Germinal center (tissue), 1 donor: ENCODE results near the gene KHDRBS2.
A peak's percentile ranks its signal among the peaks of the same experiment; 100 is the strongest.
"Not testable (repeated sequence)": the region's sequence is repeated elsewhere in the genome, so short reads cannot be mapped to it uniquely, and the experiment has no call there.

Source experiments
- DNase-seq: peaks from one replicate; pipeline ENCODE4 v3.0.0; 2012; ENCODE audit warnings: mixed read lengths, low spot score

KHDRBS2 gene

GRCh38 chr6:61867635-61868034 is 418.4 kb downstream of the KHDRBS2 start:
- DNase-seq: no peak

GRCh38 chr6:61857541-61857940 is 428.5 kb downstream of the KHDRBS2 start:
- DNase-seq: no peak

- no peak for DNase-seq
These were observed 444.1 kb downstream of the KHDRBS2 start for GRCh38 chr6:61841958-61842357.

- no peak for DNase-seq
These were observed 450.8 kb downstream of the KHDRBS2 start for GRCh38 chr6:61835237-61835636.

GRCh38 chr6:61833176-61833755 is 452.8 kb downstream of the KHDRBS2 start:
- DNase-seq: no peak

GRCh38 chr6:61817716-61818115 is 468.3 kb downstream of the KHDRBS2 start:
- no peak for DNase-seq

- no peak for DNase-seq
These were observed 476.0 kb downstream of the KHDRBS2 start for GRCh38 chr6:61810047-61810446.

- DNase-seq: peak; percentile 7
These were observed 476.9 kb downstream of the KHDRBS2 start for GRCh38 chr6:61809004-61809595.

GRCh38 chr6:61787998-61788397 is 498.0 kb downstream of the KHDRBS2 start:
- no peak for DNase-seq

GRCh38 chr6:61769446-61769845 is 516.6 kb downstream of the KHDRBS2 start:
- DNase-seq: not testable (repeated sequence)

GRCh38 chr6:61755739-61756138 is 530.3 kb downstream of the KHDRBS2 start:
- DNase-seq: no peak

- no peak for DNase-seq
These were observed 534.0 kb downstream of the KHDRBS2 start for GRCh38 chr6:61751986-61752385.

- no peak for DNase-seq
These were observed 540.0 kb downstream of the KHDRBS2 start for GRCh38 chr6:61745994-61746393.

- DNase-seq: no peak
These were observed 574.2 kb downstream of the KHDRBS2 start for GRCh38 chr6:61711849-61712248.

- no peak for DNase-seq
These were observed 597.9 kb downstream of the KHDRBS2 start for GRCh38 chr6:61688165-61688564.

- DNase-seq: no peak
These were observed 603.5 kb downstream of the KHDRBS2 start for GRCh38 chr6:61682562-61682961.

- no peak for DNase-seq
These were observed 606.4 kb downstream of the KHDRBS2 start for GRCh38 chr6:61679625-61680024.

- DNase-seq: no peak
These were observed 610.3 kb downstream of the KHDRBS2 start for GRCh38 chr6:61675734-61676133.

- no peak for DNase-seq
These were observed 636.2 kb downstream of the KHDRBS2 start for GRCh38 chr6:61649845-61650244.

GRCh38 chr6:61640463-61640862 is 645.6 kb downstream of the KHDRBS2 start:
- DNase-seq: no peak
